ENCODE measurements around the gene CUL9. TPM values are rescaled to one million over a fixed set of nuclear protein-coding genes. Genes with fewer than 3 reads are reported as not detected.
A peak's percentile ranks its signal among the peaks of the same experiment; 100 is the strongest.

The CUL9 gene
- polyA plus RNA-seq, 1 donor (not counting 4 experiments of a cell fraction or from before 2014, with no cell fraction given), result 21.6 TPM

DNA sequence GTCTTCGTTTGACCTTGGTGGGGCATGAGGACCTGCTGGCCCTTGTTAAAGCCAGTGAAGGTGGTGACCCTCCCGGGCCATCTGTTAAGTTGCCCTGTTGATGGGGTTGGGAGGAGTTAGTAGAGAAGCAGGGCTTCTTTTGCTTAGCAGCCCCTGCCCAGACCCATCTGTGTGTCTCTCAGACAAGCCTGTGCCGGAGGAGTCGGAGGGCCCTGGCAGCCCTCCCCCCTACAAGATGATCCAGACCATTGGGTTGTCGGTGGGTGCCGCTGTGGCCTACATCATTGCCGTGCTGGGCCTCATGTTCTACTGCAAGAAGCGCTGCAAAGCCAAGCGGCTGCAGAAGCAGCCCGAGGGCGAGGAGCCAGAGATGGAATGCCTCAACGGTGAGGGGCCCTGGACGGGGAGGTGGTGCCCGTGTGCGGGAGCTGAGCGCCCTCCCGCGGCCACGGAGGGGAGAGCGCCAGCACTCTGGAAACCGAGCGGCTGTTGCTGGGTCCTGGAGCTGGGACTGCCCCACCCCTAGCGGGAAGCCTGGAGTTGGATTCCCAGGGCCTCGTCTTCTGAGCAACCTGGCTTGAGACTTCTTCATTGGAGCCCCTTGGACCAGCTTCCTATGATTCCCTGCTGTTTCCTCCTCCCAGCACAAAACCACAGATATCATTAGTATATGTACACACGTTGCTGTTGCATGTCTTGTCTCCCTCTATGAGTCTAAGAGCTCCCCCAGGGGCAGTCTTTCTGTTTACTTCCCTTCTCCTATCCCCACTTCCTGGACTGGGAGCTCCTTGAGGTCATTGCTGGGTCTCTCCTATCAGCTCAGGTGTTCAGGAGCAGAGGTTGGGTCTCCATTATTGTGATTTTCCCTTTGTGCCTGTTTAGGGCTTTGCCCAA lies 38.5 kb upstream of the CUL9 start:
- peaks cover 24 to 27% of the 10 kb centered on the region in 2 experiments for H3K36me3 ChIP-seq (ENCODE audit: control insufficient read depth in 2 of 2, extremely low read depth in 1 of 2, insufficient read depth in 2 of 2, low read length in 2 of 2)
- peak; percentile 59 for DNase-seq (ENCODE audit: low read depth, low spot score)

GRCh38 chr6:43144879-43145278 lies 37.1 kb upstream of the CUL9 start:
- H3K9ac ChIP-seq (ENCODE audit: control insufficient read depth, extremely low read depth, insufficient read depth, low read length), result peak overlapping the region; percentile 33
- peak overlapping the region; percentile 84 for H3K27ac ChIP-seq (ENCODE audit: control insufficient read depth, insufficient read depth, low read length)
- H3K4me3 ChIP-seq (ENCODE audit: control insufficient read depth in 2 of 3, extremely low read depth in 1 of 3, insufficient read depth in 2 of 3, low read depth in 1 of 3, low read length in 3 of 3), result no peak overlapping the region
- H3K9me3 ChIP-seq (ENCODE audit: control insufficient read depth, low read depth, low read length), result no peaks in the 10 kb centered on the region
- TF ChIP-seq EZH2 (IDR thresholded peaks at IDR 0.05; ENCODE audit: low read length), result no peak
- TF ChIP-seq, protein P1, sequence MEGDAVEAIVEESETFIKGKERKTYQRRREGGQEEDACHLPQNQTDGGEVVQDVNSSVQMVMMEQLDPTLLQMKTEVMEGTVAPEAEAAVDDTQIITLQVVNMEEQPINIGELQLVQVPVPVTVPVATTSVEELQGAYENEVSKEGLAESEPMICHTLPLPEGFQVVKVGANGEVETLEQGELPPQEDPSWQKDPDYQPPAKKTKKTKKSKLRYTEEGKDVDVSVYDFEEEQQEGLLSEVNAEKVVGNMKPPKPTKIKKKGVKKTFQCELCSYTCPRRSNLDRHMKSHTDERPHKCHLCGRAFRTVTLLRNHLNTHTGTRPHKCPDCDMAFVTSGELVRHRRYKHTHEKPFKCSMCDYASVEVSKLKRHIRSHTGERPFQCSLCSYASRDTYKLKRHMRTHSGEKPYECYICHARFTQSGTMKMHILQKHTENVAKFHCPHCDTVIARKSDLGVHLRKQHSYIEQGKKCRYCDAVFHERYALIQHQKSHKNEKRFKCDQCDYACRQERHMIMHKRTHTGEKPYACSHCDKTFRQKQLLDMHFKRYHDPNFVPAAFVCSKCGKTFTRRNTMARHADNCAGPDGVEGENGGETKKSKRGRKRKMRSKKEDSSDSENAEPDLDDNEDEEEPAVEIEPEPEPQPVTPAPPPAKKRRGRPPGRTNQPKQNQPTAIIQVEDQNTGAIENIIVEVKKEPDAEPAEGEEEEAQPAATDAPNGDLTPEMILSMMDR (optimal IDR thresholded peaks at IDR 0.05 in 1 of 3, IDR thresholded peaks at IDR 0.05 in 1 of 3, conservative IDR thresholded peaks at IDR 0.05 in 1 of 3; ENCODE audit: extremely low read depth in 1 of 3, insufficient read depth in 2 of 3, low read length in 3 of 3), result no peak
- FAIRE-seq, result no peak
- peaks cover 18 to 26% of the 10 kb centered on the region in 2 experiments for H3K36me3 ChIP-seq (ENCODE audit: control insufficient read depth in 2 of 2, extremely low read depth in 1 of 2, insufficient read depth in 2 of 2, low read length in 2 of 2)
- H2AFZ ChIP-seq (ENCODE audit: control insufficient read depth, low read length), result no peak overlapping the region
- no peaks in the 10 kb centered on the region for H4K20me1 ChIP-seq (ENCODE audit: control insufficient read depth, extremely low read depth, insufficient read depth, low read length)
- H3K27me3 ChIP-seq (ENCODE audit: control insufficient read depth, extremely low read depth, insufficient read depth, low read length), result no peaks in the 10 kb centered on the region
- no peaks in the 10 kb centered on the region for H3K9me1 ChIP-seq (ENCODE audit: control insufficient read depth, extremely low read depth, insufficient read depth, low read length)
- H3K4me1 ChIP-seq (ENCODE audit: control insufficient read depth, extremely low read depth, insufficient read depth, low read length), result peaks cover 27% of the 10 kb centered on the region
- no peaks in the 10 kb centered on the region for H3K79me2 ChIP-seq (ENCODE audit: control insufficient read depth, insufficient read depth, low read length)
- peak overlapping the region; percentile 44 for H3K4me2 ChIP-seq (ENCODE audit: control insufficient read depth, extremely low read depth, insufficient read depth, low read depth, low read length)
- peak; percentile 62 for DNase-seq (ENCODE audit: low read depth, low spot score)
- dilution Hi-C loops (cut with MboI; ENCODE audit: extremely low pct_ligation_motif_present, low sequenced_read_pairs), result no loop called here

More for the DNA sequence above, 38.5 kb upstream of the CUL9 start:
- no peak for FAIRE-seq
- H3K9me1 ChIP-seq (ENCODE audit: control insufficient read depth, extremely low read depth, insufficient read depth, low read length), result no peaks in the 10 kb centered on the region
- H2AFZ ChIP-seq (ENCODE audit: control insufficient read depth, low read length), result no peak overlapping the region
- no peaks in the 10 kb centered on the region for H3K79me2 ChIP-seq (ENCODE audit: control insufficient read depth, insufficient read depth, low read length)
- H3K9ac ChIP-seq (ENCODE audit: control insufficient read depth, extremely low read depth, insufficient read depth, low read length), result no peak overlapping the region
- H3K4me3 ChIP-seq (ENCODE audit: control insufficient read depth in 2 of 3, extremely low read depth in 1 of 3, insufficient read depth in 2 of 3, low read depth in 1 of 3, low read length in 3 of 3), result no peak overlapping the region
- dilution Hi-C loops (cut with MboI; ENCODE audit: extremely low pct_ligation_motif_present, low sequenced_read_pairs), result no loop called here
- H3K4me2 ChIP-seq (ENCODE audit: control insufficient read depth, extremely low read depth, insufficient read depth, low read depth, low read length), result no peak overlapping the region
- H3K9me3 ChIP-seq (ENCODE audit: control insufficient read depth, low read depth, low read length), result no peaks in the 10 kb centered on the region
- peaks cover 27% of the 10 kb centered on the region for H3K4me1 ChIP-seq (ENCODE audit: control insufficient read depth, extremely low read depth, insufficient read depth, low read length)
- H4K20me1 ChIP-seq (ENCODE audit: control insufficient read depth, extremely low read depth, insufficient read depth, low read length), result no peaks in the 10 kb centered on the region
- peak overlapping the region; percentile 84 for H3K27ac ChIP-seq (ENCODE audit: control insufficient read depth, insufficient read depth, low read length)
- TF ChIP-seq EZH2 (IDR thresholded peaks at IDR 0.05; ENCODE audit: low read length), result no peak
- TF ChIP-seq, protein P1 (optimal IDR thresholded peaks at IDR 0.05 in 1 of 3, IDR thresholded peaks at IDR 0.05 in 1 of 3, conservative IDR thresholded peaks at IDR 0.05 in 1 of 3; ENCODE audit: extremely low read depth in 1 of 3, insufficient read depth in 2 of 3, low read length in 3 of 3), result peak; percentile 88 to 100 (median 95)
- H3K27me3 ChIP-seq (ENCODE audit: control insufficient read depth, extremely low read depth, insufficient read depth, low read length), result no peaks in the 10 kb centered on the region
